GM18517 (cell line): ENCODE measurements around the gene SLC9A9.
"Not testable (repeated sequence)": the region's sequence is repeated elsewhere in the genome, so short reads cannot be mapped to it uniquely, and the experiment has no call there.

Experiments used
- ATAC-seq: cut with Tn5 transposase; IDR thresholded peaks from one replicate; pipeline ENCODE4 v1.9.1; 2021; ENCODE audit warnings: mild to moderate bottlenecking, moderate library complexity; ENCODE audit not compliant: unreplicated experiment

Gene SLC9A9

GRCh38 chr3:143811602-143812001, 36.7 kb downstream of the SLC9A9 start:
- ATAC-seq: no peak

GRCh38 chr3:143810953-143811265, 37.4 kb downstream of the SLC9A9 start:
- ATAC-seq: no peak

- ATAC-seq: no peak
Observed at GRCh38 chr3:143810166-143810952, 37.9 kb downstream of the SLC9A9 start.

GRCh38 chr3:143809121-143809621, 39.1 kb downstream of the SLC9A9 start:
- no peak for ATAC-seq

GRCh38 chr3:143808030-143808429, 40.2 kb downstream of the SLC9A9 start:
- ATAC-seq: no peak

- ATAC-seq: no peak
Observed at GRCh38 chr3:143806038-143806437, 42.2 kb downstream of the SLC9A9 start.

- ATAC-seq: not testable (repeated sequence)
Observed at GRCh38 chr3:143805476-143805875, 42.8 kb downstream of the SLC9A9 start.

- not testable (repeated sequence) for ATAC-seq
Observed at GRCh38 chr3:143801046-143801445, 47.2 kb downstream of the SLC9A9 start.

GRCh38 chr3:143798151-143798550, 50.1 kb downstream of the SLC9A9 start:
- ATAC-seq: not testable (repeated sequence)

GRCh38 chr3:143795874-143796273, 52.4 kb downstream of the SLC9A9 start:
- no peak for ATAC-seq

- no peak for ATAC-seq
Observed at GRCh38 chr3:143794793-143795462, 53.3 kb downstream of the SLC9A9 start.

- ATAC-seq: no peak
Observed at GRCh38 chr3:143793971-143794370, 54.3 kb downstream of the SLC9A9 start.

- no peak for ATAC-seq
Observed at GRCh38 chr3:143791386-143791785, 56.9 kb downstream of the SLC9A9 start.

GRCh38 chr3:143786219-143787191, 61.8 kb downstream of the SLC9A9 start:
- ATAC-seq: no peak

GRCh38 chr3:143784446-143784845, 63.8 kb downstream of the SLC9A9 start:
- ATAC-seq: no peak

- no peak for ATAC-seq
Observed at GRCh38 chr3:143783851-143784370, 64.4 kb downstream of the SLC9A9 start.

GRCh38 chr3:143775459-143775858, 72.8 kb downstream of the SLC9A9 start:
- peak; percentile 97 for ATAC-seq

GRCh38 chr3:143771939-143772338, 76.3 kb downstream of the SLC9A9 start:
- no peak for ATAC-seq

GRCh38 chr3:143771258-143771657, 77.0 kb downstream of the SLC9A9 start:
- ATAC-seq: no peak

GRCh38 chr3:143770391-143770790, 77.9 kb downstream of the SLC9A9 start:
- no peak for ATAC-seq

GRCh38 chr3:143769616-143770015, 78.7 kb downstream of the SLC9A9 start:
- ATAC-seq: no peak
